CD4-positive, alpha-beta T cell treated with Interleukin-6 for 4 hours (primary cell): ENCODE data around the gene FAU.
"Not testable (repeated sequence)": the region's sequence is repeated elsewhere in the genome, so short reads cannot be mapped to it uniquely, and the experiment has no call there.

ENCODE experiments used
- DNase-seq: peaks from one replicate; pipeline ENCODE4 v3.0.0-alpha.2; 2020; ENCODE audit warnings: mixed read lengths

FAU gene

DNA sequence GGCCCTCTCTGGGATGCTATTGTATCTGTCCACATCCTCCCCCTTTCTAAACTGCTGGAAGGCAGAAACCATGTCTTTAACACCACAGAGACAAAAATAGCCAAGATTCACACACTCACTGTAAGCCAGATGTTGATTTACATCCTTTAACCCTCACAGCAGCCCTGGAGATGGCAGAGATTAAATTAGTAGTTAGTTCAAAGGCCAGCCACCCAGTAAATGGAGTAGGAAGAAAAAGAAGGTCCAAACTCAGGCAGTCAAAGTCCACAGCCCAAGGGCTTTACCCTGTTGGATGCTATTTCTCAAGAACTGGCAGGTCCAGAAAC is 2.3 kb downstream of the FAU start:
- no peak for DNase-seq

GRCh38 chr11:65118891-65119669 is 2.9 kb downstream of the FAU start:
- DNase-seq: not testable (repeated sequence)

GRCh38 chr11:65118097-65118837 is 3.7 kb downstream of the FAU start:
- no peak for DNase-seq

GRCh38 chr11:65117206-65118096 is 4.5 kb downstream of the FAU start, which contains the start of gene ZNHIT2:
Gene ZNHIT2, minus strand, starts transcription at chr11:65117701. Its CDS starts 48 bp downstream, at chr11:65117653.
- DNase-seq: peak; percentile 100

GRCh38 chr11:65116370-65117205 is 5.3 kb downstream of the FAU start:
- peak; percentile 64 for DNase-seq

GRCh38 chr11:65115361-65116082 is 6.4 kb downstream of the FAU start:
- DNase-seq: no peak

DNA sequence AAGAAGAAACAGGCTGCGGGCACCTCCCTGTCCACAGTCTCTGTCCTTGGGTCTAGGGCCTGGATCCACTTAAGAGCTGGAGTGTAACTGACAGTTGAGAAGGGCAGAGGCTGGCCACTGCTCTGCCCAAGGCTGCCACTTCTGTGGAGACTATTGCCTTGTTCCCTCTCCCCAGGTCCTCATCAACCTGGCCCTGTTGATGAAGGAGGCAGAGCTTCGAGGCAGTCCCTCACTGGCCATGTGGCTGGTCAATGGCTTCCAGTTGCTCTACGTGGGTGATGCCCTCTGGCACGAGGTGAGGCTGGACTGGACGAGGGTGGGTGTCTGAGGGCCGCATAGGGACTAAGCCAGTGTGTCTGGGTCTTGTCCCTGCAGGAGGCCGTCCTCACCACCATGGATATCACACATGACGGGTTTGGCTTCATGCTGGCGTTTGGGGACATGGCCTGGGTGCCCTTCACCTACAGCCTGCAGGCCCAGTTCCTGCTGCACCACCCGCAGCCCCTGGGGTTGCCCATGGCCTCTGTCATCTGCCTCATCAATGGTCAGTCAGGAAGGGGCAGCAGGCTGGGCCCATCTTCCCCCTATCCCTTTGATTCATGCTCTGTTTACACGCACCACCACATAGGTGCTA is 7.3 kb downstream of the FAU start:
- DNase-seq: no peak

- no peak for DNase-seq
Observed at GRCh38 chr11:65113839-65114238, 8.1 kb downstream of the FAU start.

GRCh38 chr11:65113361-65113756 is 8.6 kb downstream of the FAU start:
- DNase-seq: no peak

- DNase-seq: peak; percentile 85
Observed at GRCh38 chr11:65112546-65113360, 9.2 kb downstream of the FAU start.

- peak; percentile 99 for DNase-seq
Observed at GRCh38 chr11:65111744-65112545, 10.0 kb downstream of the FAU start, which contains the start of gene TM7SF2. Gene TM7SF2, plus strand, starts transcription at chr11:65111872. Its CDS starts 144 bp downstream, at chr11:65112016.

GRCh38 chr11:65111159-65111743 is 10.7 kb downstream of the FAU start:
- no peak for DNase-seq

DNA sequence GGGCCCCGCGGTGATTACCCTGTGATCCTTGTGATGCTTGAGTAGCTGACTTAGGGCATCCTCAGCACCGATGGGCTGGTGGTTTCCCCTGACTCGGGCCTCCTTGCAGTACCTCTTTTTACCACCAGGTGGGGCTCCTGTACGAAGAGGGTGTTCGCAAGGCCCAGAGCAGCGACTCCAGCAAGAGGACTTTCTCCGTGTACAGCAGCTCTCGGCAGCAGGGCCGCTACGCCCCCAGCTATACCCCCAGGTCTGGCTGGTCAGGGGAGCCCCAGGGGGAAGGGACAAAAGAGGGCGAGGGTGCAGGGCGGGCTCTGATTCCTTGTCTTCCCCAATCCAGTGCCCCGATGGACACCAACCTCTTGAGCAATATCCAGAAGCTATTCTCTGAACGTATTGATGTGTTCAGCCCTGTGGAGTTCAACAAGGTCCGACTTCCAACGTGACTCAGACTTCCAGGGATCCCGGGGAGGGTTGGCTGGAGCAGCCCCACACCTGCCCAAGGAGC is 11.5 kb downstream of the FAU start:
- DNase-seq: peak; percentile 92

GRCh38 chr11:65109231-65110198 is 12.4 kb downstream of the FAU start:
- DNase-seq: no peak

GRCh38 chr11:65108469-65109123 is 13.3 kb downstream of the FAU start:
- DNase-seq: no peak

DNA sequence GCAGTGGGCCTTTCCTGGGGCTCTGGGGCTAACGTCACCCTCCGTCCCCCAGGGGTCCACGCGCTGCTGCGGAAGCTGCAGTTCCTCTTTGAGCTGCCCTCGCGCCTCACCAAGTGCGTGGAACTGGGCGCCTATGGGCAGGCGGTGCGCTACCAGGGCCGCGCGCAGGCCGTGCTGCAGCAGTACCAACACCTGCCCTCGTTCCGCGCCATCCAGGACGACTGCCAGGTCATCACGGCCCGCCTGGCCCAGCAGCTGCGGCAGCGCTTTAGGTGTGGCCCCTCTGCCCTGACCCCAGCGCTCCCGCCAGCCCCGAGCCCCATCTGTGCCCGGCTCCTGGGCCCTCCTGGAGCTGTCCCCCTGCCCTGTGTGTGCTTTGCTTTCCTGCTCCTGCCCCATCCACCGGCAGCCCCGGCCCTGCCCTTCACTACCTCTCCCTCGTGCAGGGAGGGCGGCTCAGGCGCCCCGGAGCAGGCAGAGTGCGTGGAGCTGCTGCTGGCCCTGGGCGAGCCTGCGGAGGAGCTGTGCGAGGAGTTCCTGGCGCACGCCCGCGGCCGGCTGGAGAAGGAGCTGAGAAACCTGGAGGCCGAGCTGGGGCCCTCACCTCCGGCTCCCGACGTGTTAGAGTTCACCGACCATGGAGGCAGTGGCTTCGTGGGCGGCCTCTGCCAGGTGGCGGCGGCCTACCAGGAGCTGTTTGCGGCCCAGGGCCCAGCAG is 14.0 kb downstream of the FAU start:
- DNase-seq: no peak
